Spleen (tissue), 11 donors: ENCODE results near the gene ADCY2. TPM values are rescaled to one million over a fixed set of nuclear protein-coding genes. Genes with fewer than 3 reads are reported as not detected.

Experiments used
- DNase-seq: peaks from one replicate; pipeline ENCODE4 v3.0.0-alpha.2; 2020
- H3K27ac ChIP-seq, 8 donors: fragments of 200-600 bp; sonication (generic) in 7 of 8; 1 replicate in 4 of 8; 2 replicates in 4 of 8; pipeline versions ENCODE4 v1.5.0 to v1.8.0; 2016 to 2021; ENCODE audit warnings: inconsistent platforms in 4 of 8, mild to moderate bottlenecking in 4 of 8, moderate library complexity in 1 of 8
- H3K27me3 ChIP-seq, 7 donors: fragments of 200-600 bp; sonication (generic) in 6 of 7; replicated peaks in 1 of 7; 1 replicate in 4 of 7; 2 replicates in 3 of 7; pipeline versions ENCODE4 v1.5.0 to v1.8.0; 2016 to 2021; ENCODE audit warnings: inconsistent platforms in 3 of 7, mild to moderate bottlenecking in 1 of 7
- H3K36me3 ChIP-seq, 6 donors: fragments of 200-600 bp; sonication (generic) in 5 of 6; 1 replicate in 4 of 6; 2 replicates in 2 of 6; pipeline versions ENCODE4 v1.5.0 to v1.8.0; 2016 to 2021; ENCODE audit warnings: inconsistent platforms in 2 of 6
- H3K4me1 ChIP-seq, 6 donors: fragments of 200-600 bp; sonication (generic) in 5 of 6; 1 replicate in 3 of 6; 2 replicates in 3 of 6; pipeline versions ENCODE4 v1.5.0 to v1.8.0; 2016 to 2021; ENCODE audit warnings: inconsistent platforms in 3 of 6
- H3K4me3 ChIP-seq, 8 donors: fragments of 200-600 bp; sonication (generic) in 7 of 8; 1 replicate in 4 of 8; 2 replicates in 4 of 8; pipeline versions ENCODE4 v1.5.0 to v1.8.0; 2016 to 2021; ENCODE audit warnings: inconsistent platforms in 4 of 8, mild to moderate bottlenecking in 4 of 8, moderate library complexity in 2 of 8
- H3K9me3 ChIP-seq, 8 donors: fragments of 200-600 bp; sonication (generic) in 7 of 8; 1 replicate in 4 of 8; 2 replicates in 4 of 8; pipeline versions ENCODE4 v1.5.0 to v1.8.0; 2016 to 2021; ENCODE audit warnings: inconsistent platforms in 4 of 8
- POLR2A ChIP-seq, 3 donors: fragments of 450-650 bp; IDR thresholded peaks; one replicate each; pipeline ENCODE4 v1.5.1; 2017; ENCODE audit warnings: antibody characterized with exemption in 3 of 3, mild to moderate bottlenecking in 1 of 3
- POLR2AphosphoS5 ChIP-seq, 3 donors: sonication (generic); formaldehyde crosslinking; IDR thresholded peaks; one replicate each; pipeline ENCODE4 v1.5.1; 2017; ENCODE audit warnings: antibody characterized with exemption in 3 of 3
- WGBS, 5 donors: extraction: QIAGEN DNeasy Blood & Tissue Kit in 3 of 5; methylation state at CpG; one replicate each; pipeline versions ENCODE4 v1.1.5 to v1.1.7; 2013 to 2018; 5-methylcytosine and 5-hydroxymethylcytosine counted together
- intact Hi-C: fragments of 100-400 bp; cut with DNase I; formaldehyde crosslinking; loops from one replicate; pipeline ENCODE4 v1.15.0; 2023; ENCODE audit warnings: low total_unique reads
- polyA plus RNA-seq, 3 donors: library from polyadenylated mRNA; stranded (reverse); fragments of 200-250 nt; gene quantifications; one replicate each; pipeline ENCODE4 v1.2.1, GENCODE V29; 2013
- total RNA-seq, 7 donors: library from RNA; depleted of rRNA in 3 of 7; stranded (reverse); fragments of >200 nt in 3 of 7; fragmentation: NEBNext Ultra II Directional in 4 of 7; extraction: Animal tissue kit (Norgen Biotek cat#: 25700) in 4 of 7; gene quantifications; one replicate each; pipeline versions ENCODE4 v1.1.0 to v1.2.1, GENCODE V29; 2016 to 2021
- TF ChIP-seq, protein P1 (sequence below), 11 experiments: fragments of 200-600 bp in 7 of 11; fragments of 450-650 bp in 4 of 11; sonication (generic) in 4 of 11; IDR thresholded peaks in 8 of 11; conservative IDR thresholded peaks in 3 of 11; 1 replicate in 7 of 11; 2 replicates in 4 of 11; pipeline versions ENCODE4 v1.4.0 to v1.8.0; 2016 to 2021; ENCODE audit warnings: antibody characterized with exemption in 11 of 11, inconsistent platforms in 4 of 11, mild to moderate bottlenecking in 1 of 11
- donor health status: healthy with polysubstance abuse.
- donor health status: DM: no; HTN: no; CAD: no; lungs with moderate emphysema.
- donor health status: DM: no; HTN: no; CAD: no.
- donor health status: Bipolar disorder and iron deficiency.
- donor health status: healthy.
- donor health status: DM: no; HTN: no; CAD: no.
- donor health status: DM: yes; HTN: yes; CAD: no.

The ADCY2 gene
- total and polyA plus RNA-seq, 10 donors, result 0.02 to 1.5 (median 0.18) TPM

DNA sequence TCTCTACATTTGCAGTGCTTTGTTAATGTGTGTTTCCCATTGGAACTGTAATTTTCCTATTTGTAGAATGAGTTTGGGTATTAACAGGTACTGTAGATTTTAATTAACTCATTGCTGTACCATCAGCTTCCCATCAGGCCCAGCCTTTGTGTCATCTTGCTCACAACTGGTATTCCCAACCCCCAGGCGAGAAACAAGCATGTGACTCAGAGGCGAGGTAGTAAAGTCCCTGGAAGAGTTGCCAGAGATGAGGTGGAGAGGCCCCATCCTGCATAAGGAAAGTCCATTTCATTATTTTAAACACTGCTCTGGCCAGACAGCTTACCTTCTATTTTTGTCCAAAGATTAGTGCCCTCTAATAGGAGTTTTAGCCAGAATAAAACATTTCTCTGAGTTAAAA is 29.9 kb downstream of the ADCY2 start:
- intact Hi-C loops, result no loop called here
- H3K27ac ChIP-seq, result no peak overlapping the region

DNA sequence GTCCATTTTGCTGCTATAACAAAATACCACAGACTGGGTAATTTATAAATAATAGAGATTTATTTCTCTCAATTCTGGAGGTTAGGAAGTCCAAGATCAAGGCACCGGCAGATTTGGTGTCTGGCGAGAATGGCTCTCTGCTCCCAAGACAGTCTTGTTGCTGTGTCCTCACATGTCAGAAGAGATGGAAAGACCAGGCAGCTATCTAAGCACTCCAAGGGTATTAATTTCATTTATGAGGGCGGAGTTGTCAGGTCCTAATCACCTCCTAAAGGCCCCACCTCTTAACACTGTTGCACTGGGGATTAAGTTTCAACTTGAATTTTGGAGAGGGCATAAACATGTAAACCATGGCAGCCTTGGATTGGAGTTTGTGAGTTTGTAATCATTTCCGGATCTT is 30.3 kb downstream of the ADCY2 start:
- no peaks in the 10 kb centered on the region for H3K4me1 ChIP-seq
- no peak overlapping the region for H3K4me3 ChIP-seq
- 81 to 87% (median 83%) methylated on average over 4 of the region's 4 CpGs for WGBS, 5 donors
- intact Hi-C loops, result no loop called here
- H3K9me3 ChIP-seq, result no peaks in the 10 kb centered on the region
- H3K27ac ChIP-seq, result no peak overlapping the region
- DNase-seq, result no peak
- TF ChIP-seq, protein P1, sequence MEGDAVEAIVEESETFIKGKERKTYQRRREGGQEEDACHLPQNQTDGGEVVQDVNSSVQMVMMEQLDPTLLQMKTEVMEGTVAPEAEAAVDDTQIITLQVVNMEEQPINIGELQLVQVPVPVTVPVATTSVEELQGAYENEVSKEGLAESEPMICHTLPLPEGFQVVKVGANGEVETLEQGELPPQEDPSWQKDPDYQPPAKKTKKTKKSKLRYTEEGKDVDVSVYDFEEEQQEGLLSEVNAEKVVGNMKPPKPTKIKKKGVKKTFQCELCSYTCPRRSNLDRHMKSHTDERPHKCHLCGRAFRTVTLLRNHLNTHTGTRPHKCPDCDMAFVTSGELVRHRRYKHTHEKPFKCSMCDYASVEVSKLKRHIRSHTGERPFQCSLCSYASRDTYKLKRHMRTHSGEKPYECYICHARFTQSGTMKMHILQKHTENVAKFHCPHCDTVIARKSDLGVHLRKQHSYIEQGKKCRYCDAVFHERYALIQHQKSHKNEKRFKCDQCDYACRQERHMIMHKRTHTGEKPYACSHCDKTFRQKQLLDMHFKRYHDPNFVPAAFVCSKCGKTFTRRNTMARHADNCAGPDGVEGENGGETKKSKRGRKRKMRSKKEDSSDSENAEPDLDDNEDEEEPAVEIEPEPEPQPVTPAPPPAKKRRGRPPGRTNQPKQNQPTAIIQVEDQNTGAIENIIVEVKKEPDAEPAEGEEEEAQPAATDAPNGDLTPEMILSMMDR (IDR thresholded peaks at IDR 0.05 in 8 of 11, conservative IDR thresholded peaks at IDR 0.05 in 3 of 11), result no peak
- TF ChIP-seq POLR2A (IDR thresholded peaks at IDR 0.05), result no peak
- no peak for TF ChIP-seq POLR2AphosphoS5 (IDR thresholded peaks at IDR 0.05)
- H3K27me3 ChIP-seq, result peaks cover 0 to 5% (median 0%) of the 10 kb centered on the region in 7 donors
- no peaks in the 10 kb centered on the region for H3K36me3 ChIP-seq

More for the DNA sequence above, 29.9 kb downstream of the ADCY2 start:
- Histone ChIP-seq H3K4me3 (no peak overlapping the region), H3K9me3 (no peaks in the 10 kb centered on the region), H3K4me1 (no peaks in the 10 kb centered on the region), H3K27me3 (peaks cover 0 to 5% (median 0%) of the 10 kb centered on the region in 7 donors), H3K36me3 (no peaks in the 10 kb centered on the region)
- no peak for DNase-seq
- TF ChIP-seq, protein P1 (IDR thresholded peaks at IDR 0.05 in 8 of 11, conservative IDR thresholded peaks at IDR 0.05 in 3 of 11), result no peak
- TF ChIP-seq POLR2AphosphoS5 (IDR thresholded peaks at IDR 0.05) (no peak), POLR2A (IDR thresholded peaks at IDR 0.05) (no peak)
- WGBS, 5 donors, result 76 to 86% (median 82%) methylated on average over 2 of the region's 2 CpGs

- Histone ChIP-seq H3K9me3 (peaks cover 0 to 5% (median 0%) of the 10 kb centered on the region in 8 donors), H3K36me3 (no peaks in the 10 kb centered on the region), H3K4me3 (no peak overlapping the region), H3K27ac (no peak overlapping the region), H3K4me1 (no peaks in the 10 kb centered on the region), H3K27me3 (no peaks in the 10 kb centered on the region)
- no peak for DNase-seq
- WGBS, 5 donors, result 91 to 97% (median 94%) methylated on average over 6 of the region's 6 CpGs
- TF ChIP-seq, protein P1 (IDR thresholded peaks at IDR 0.05 in 8 of 11, conservative IDR thresholded peaks at IDR 0.05 in 3 of 11), result no peak
- TF ChIP-seq POLR2AphosphoS5 (IDR thresholded peaks at IDR 0.05), result no peak
- no peak for TF ChIP-seq POLR2A (IDR thresholded peaks at IDR 0.05)
- intact Hi-C loops, result no loop called here
Measured at GRCh38 chr5:7434914-7435313, 39.0 kb downstream of the ADCY2 start.

- no peaks in the 10 kb centered on the region for H3K27me3 ChIP-seq
- H3K9me3 ChIP-seq, result peaks cover 0 to 5% (median 0%) of the 10 kb centered on the region in 8 donors
- no peak overlapping the region for H3K27ac ChIP-seq
- intact Hi-C loops, result no loop called here
- no peak overlapping the region for H3K4me3 ChIP-seq
- 66 to 72% (median 67%) methylated on average over 3 of the region's 3 CpGs for WGBS, 5 donors
- no peaks in the 10 kb centered on the region for H3K4me1 ChIP-seq
- TF ChIP-seq POLR2A (IDR thresholded peaks at IDR 0.05), result no peak
- DNase-seq, result no peak
- H3K36me3 ChIP-seq, result no peaks in the 10 kb centered on the region
Measured at GRCh38 chr5:7435503-7435902, 39.6 kb downstream of the ADCY2 start.

GRCh38 chr5:7436521-7436920 is 40.6 kb downstream of the ADCY2 start:
- peaks cover 0 to 5% (median 0%) of the 10 kb centered on the region in 8 donors for H3K9me3 ChIP-seq
- no peaks in the 10 kb centered on the region for H3K27me3 ChIP-seq
- 84 to 92% (median 86%) methylated on average over 8 of the region's 8 CpGs for WGBS, 5 donors
- H3K4me1 ChIP-seq, result no peaks in the 10 kb centered on the region
- DNase-seq, result no peak
- intact Hi-C loops, result no loop called here
- H3K36me3 ChIP-seq, result no peaks in the 10 kb centered on the region
- TF ChIP-seq, protein P1 (IDR thresholded peaks at IDR 0.05 in 8 of 11, conservative IDR thresholded peaks at IDR 0.05 in 3 of 11), result no peak
- TF ChIP-seq POLR2A (IDR thresholded peaks at IDR 0.05), result no peak
- no peak for TF ChIP-seq POLR2AphosphoS5 (IDR thresholded peaks at IDR 0.05)
- H3K27ac ChIP-seq, result no peak overlapping the region
- no peak overlapping the region for H3K4me3 ChIP-seq
